Measurements from ENCODE around the gene RAB11FIP2. TPM values are rescaled to one million over a fixed set of nuclear protein-coding genes. Genes with fewer than 3 reads are reported as not detected.

The RAB11FIP2 gene
- total and polyA plus RNA-seq, 8 donors = 1.4 to 13.1 (median 6.9) TPM

- ATAC-seq = no peak
- no peak for FAIRE-seq
- no peak for DNase-seq
- Histone ChIP-seq H3K27ac (no peak overlapping the region), H3K4me1 (no peaks in the 10 kb centered on the region), H3K9me3 (no peaks in the 10 kb centered on the region), H3K36me3 (no peaks in the 10 kb centered on the region), H3K27me3 (no peaks in the 10 kb centered on the region), H3K4me3 (no peak overlapping the region)
- intact Hi-C loops (cut with DNase I) = no loop called here
- 96 to 98% methylated on average over 5 of the region's 5 CpGs for WGBS, 2 donors
- TF ChIP-seq, protein P1, sequence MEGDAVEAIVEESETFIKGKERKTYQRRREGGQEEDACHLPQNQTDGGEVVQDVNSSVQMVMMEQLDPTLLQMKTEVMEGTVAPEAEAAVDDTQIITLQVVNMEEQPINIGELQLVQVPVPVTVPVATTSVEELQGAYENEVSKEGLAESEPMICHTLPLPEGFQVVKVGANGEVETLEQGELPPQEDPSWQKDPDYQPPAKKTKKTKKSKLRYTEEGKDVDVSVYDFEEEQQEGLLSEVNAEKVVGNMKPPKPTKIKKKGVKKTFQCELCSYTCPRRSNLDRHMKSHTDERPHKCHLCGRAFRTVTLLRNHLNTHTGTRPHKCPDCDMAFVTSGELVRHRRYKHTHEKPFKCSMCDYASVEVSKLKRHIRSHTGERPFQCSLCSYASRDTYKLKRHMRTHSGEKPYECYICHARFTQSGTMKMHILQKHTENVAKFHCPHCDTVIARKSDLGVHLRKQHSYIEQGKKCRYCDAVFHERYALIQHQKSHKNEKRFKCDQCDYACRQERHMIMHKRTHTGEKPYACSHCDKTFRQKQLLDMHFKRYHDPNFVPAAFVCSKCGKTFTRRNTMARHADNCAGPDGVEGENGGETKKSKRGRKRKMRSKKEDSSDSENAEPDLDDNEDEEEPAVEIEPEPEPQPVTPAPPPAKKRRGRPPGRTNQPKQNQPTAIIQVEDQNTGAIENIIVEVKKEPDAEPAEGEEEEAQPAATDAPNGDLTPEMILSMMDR (IDR thresholded peaks at IDR 0.05) = no peak
Observed at GRCh38 chr10:118017850-118018249, 28.9 kb downstream of the RAB11FIP2 start.

DNA sequence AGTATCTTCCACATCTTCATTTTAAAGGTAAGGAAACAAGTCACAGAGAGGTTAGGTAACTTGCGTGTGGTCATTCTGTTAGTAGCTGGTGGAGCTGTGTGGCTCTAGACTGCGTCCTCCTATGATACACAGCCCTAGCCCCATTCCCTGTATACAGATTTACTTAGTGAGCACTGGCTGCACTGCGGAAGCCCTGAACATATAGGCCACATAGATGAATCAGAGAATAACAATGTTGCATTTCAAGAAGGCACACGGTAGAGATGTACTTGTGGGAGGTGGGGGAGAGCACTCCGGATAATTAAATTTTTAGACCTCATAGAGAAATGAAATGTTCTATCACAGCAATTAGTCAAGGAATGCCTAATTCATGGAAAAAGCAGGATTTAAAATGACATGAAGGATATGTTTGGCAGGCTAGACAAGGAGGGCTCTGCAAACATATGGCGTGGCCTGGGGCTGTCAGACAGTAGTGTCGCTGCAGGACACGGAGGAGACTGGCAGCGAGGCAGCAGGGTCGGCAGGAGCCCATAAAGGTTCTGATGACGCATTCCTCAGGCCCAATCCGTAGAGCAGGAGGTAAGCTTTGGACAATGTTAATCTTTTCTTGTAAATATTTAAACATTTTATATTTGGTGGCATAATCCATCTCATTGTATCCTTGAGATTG is 29.5 kb downstream of the RAB11FIP2 start:
- FAIRE-seq (no peak), ATAC-seq (no peak)

DNA sequence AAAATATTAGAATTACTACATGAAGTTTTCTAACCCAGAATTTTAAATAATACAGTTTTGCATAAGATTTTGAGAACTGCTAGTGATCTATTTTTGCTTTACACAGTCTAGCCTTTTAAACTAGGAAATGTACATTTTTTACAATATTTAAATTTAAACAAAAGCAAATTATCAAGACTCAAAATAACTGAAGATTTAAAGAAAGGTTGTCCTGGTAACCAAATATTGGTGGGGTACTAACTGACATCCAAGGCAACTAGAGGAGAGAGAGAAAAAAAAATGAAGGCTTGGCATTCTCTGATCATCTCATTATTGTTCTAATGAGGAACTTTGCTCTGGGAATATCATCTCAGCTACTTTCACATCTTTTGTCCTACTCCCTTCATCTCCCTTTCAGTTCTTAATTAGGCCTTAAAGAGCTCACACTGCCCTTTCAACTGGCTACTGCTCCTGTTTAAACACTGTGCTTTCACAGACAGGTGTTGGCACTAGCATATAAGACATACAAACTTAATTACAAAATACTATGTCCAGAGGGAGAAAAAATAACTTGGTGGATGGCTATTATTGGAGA is 33.7 kb downstream of the RAB11FIP2 start:
- intact Hi-C loops (cut with DNase I) = no loop called here
- TF ChIP-seq, protein P1 (IDR thresholded peaks at IDR 0.05) = no peak
- FAIRE-seq (no peak), ATAC-seq (no peak), DNase-seq (no peak)
- no peaks in the 10 kb centered on the region for H3K36me3 ChIP-seq
- no peaks in the 10 kb centered on the region for H3K9me3 ChIP-seq
- H3K27me3 ChIP-seq = no peaks in the 10 kb centered on the region
- no peak overlapping the region for H3K4me3 ChIP-seq
- no peaks in the 10 kb centered on the region for H3K4me1 ChIP-seq
- no peak overlapping the region for H3K27ac ChIP-seq

More for the DNA sequence above, 29.5 kb downstream of the RAB11FIP2 start:
- no peaks in the 10 kb centered on the region for H3K9me3 ChIP-seq
- H3K4me3 ChIP-seq = no peak overlapping the region
- WGBS, 2 donors = 95 to 96% methylated on average over 12 of the region's 12 CpGs
- no peaks in the 10 kb centered on the region for H3K36me3 ChIP-seq
- intact Hi-C loops (cut with DNase I) = no loop called here
- no peaks in the 10 kb centered on the region for H3K4me1 ChIP-seq
- DNase-seq = no peak
- H3K27ac ChIP-seq = no peak overlapping the region
- H3K27me3 ChIP-seq = no peaks in the 10 kb centered on the region
- TF ChIP-seq, protein P1 (IDR thresholded peaks at IDR 0.05) = no peak

DNA sequence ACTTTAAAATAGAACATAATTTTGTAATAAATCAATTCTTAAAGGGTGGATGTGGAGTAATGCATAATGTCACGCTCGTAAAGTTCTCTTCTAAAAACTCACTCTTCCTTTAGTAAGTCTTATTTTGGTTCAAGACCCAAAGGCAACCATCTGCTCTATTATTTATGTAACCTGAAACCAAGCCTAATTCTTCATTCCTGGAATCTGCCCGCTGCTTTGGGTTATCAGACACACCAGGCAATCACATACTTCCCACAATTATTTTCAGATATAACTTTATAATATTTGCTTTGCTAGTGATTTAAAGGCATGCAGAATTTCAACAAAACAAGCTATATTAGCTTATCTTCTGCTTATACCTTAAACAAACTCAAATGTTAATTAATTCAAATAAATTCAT is 39.0 kb downstream of the RAB11FIP2 start:
- 86 to 87% methylated on average over 3 of the region's 3 CpGs for WGBS, 2 donors
- no peaks in the 10 kb centered on the region for H3K9me3 ChIP-seq
- TF ChIP-seq, protein P1 (IDR thresholded peaks at IDR 0.05) = no peak
- no peak overlapping the region for H3K27ac ChIP-seq
- H3K27me3 ChIP-seq = no peaks in the 10 kb centered on the region
- DNase-seq (no peak), ATAC-seq (no peak), FAIRE-seq (no peak)
- H3K36me3 ChIP-seq = no peaks in the 10 kb centered on the region
- H3K4me3 ChIP-seq = no peak overlapping the region
- no peaks in the 10 kb centered on the region for H3K4me1 ChIP-seq
- intact Hi-C loops (cut with DNase I) = no loop called here

GRCh38 chr10:118003126-118003525 is 43.6 kb downstream of the RAB11FIP2 start:
- H3K36me3 ChIP-seq = no peaks in the 10 kb centered on the region
- TF ChIP-seq, protein P1 (IDR thresholded peaks at IDR 0.05) = no peak
- H3K4me1 ChIP-seq = no peaks in the 10 kb centered on the region
- intact Hi-C loops (cut with DNase I) = no loop called here
- DNase-seq (no peak), ATAC-seq (no peak), FAIRE-seq (no peak)
- H3K27ac ChIP-seq = no peak overlapping the region
- H3K4me3 ChIP-seq = no peak overlapping the region
- H3K27me3 ChIP-seq = no peaks in the 10 kb centered on the region
- no peaks in the 10 kb centered on the region for H3K9me3 ChIP-seq
- 94% methylated on average over 1 of the region's 1 CpG for WGBS, 2 donors
